Panc1 (cell line): Measurements from ENCODE around the gene ELP1. TPM values are rescaled to one million over a fixed set of nuclear protein-coding genes. Genes with fewer than 3 reads are reported as not detected.

Experiments
- ATAC-seq: fragments of 200-7000 bp; cut with Tn5 transposase; 2 replicates; pipeline ENCODE4 v1.9.1; 2020; ENCODE audit warnings: mild to moderate bottlenecking, moderate library complexity
- BruUV-seq: library from RNA; stranded (reverse); fragments of 400-500 nt; replicated peaks from 2 replicates; lab custom pipeline; 2021; lab: Mats Ljungman, UMichigan
- CTCF ChIA-PET: fragments of 300-600 bp; sonication (Branson Sonifier 250); formaldehyde crosslinking; loops from one replicate; lab custom pipeline; 2022; ENCODE audit warnings: antibody characterized with exemption; lab: Charles Lee
- POLR2A ChIA-PET: fragments of 300-600 bp; sonication (Branson Sonifier 250); formaldehyde crosslinking; loops from one replicate; lab custom pipeline; 2022; ENCODE audit warnings: antibody characterized with exemption; lab: Charles Lee
- DNase-seq: peaks from one replicate; pipeline ENCODE4 v3.0.0-alpha.2; 2010; ENCODE audit warnings: low read depth, low spot score
- H3K27ac ChIP-seq: 2 replicates; pipeline ENCODE4 v1.5.1; 2011; ENCODE audit warnings: mild to moderate bottlenecking, low read length, inconsistent platforms
- H3K27me3 ChIP-seq: fragments of 200-500 bp; sonication (Bioruptor generic); 2 replicates; pipeline ENCODE4 v1.6.0; 2014; ENCODE audit warnings: low read length, inconsistent platforms; ENCODE audit not compliant: control insufficient read depth, insufficient read depth
- H3K36me3 ChIP-seq: fragments of 200-500 bp; sonication (Bioruptor generic); 2 replicates; pipeline ENCODE4 v1.5.1; 2014; ENCODE audit warnings: inconsistent platforms, mild to moderate bottlenecking, low read length, moderate library complexity; ENCODE audit not compliant: control insufficient read depth, insufficient read depth
- H3K4me1 ChIP-seq: 2 replicates; pipeline ENCODE4 v1.5.1; 2011; ENCODE audit warnings: inconsistent platforms, mild to moderate bottlenecking, low read length, moderate library complexity; ENCODE audit not compliant: control insufficient read depth, insufficient read depth
- H3K4me3 ChIP-seq, 2 experiments: 2 replicates each; pipeline ENCODE4 v1.5.1; 2011 to 2012; ENCODE audit warnings: low read depth in 2 of 2, low read length in 2 of 2, mild to moderate bottlenecking in 2 of 2, inconsistent platforms in 1 of 2, moderate library complexity in 1 of 2
- H3K9me3 ChIP-seq: fragments of 200-500 bp; sonication (Bioruptor generic); 2 replicates; pipeline ENCODE4 v1.5.1; 2014; ENCODE audit warnings: low read depth, mild to moderate bottlenecking, inconsistent platforms, low read length, moderate library complexity; ENCODE audit not compliant: control insufficient read depth, insufficient read depth
- CTCF ChIP-seq: fragments of 450-650 bp; IDR thresholded peaks from 2 replicates; pipeline ENCODE4 v1.5.1; 2017; ENCODE audit warnings: mild to moderate bottlenecking
- POLR2AphosphoS5 ChIP-seq: IDR thresholded peaks from 2 replicates; pipeline ENCODE4 v1.6.1; 2012; ENCODE audit warnings: mild to moderate bottlenecking, low read depth, low read length, moderate library complexity
- REST ChIP-seq, 2 experiments: IDR thresholded peaks; 2 replicates each; pipeline ENCODE4 v1.6.1; 2011 to 2012; ENCODE audit warnings: low read depth in 2 of 2, control low read depth in 1 of 2, low read length in 1 of 2, mild to moderate bottlenecking in 1 of 2, moderate library complexity in 1 of 2; ENCODE audit not compliant: insufficient read depth in 1 of 2
- SIN3A ChIP-seq: IDR thresholded peaks from 2 replicates; pipeline ENCODE4 v1.6.1; 2012; ENCODE audit warnings: low read depth, mild to moderate bottlenecking, low read length, moderate library complexity, borderline replicate concordance; ENCODE audit not compliant: insufficient read depth
- TCF7L2 ChIP-seq: IDR thresholded peaks from 2 replicates; pipeline ENCODE4 v1.6.1; 2011; ENCODE audit warnings: mild to moderate bottlenecking, low read depth, low read length, inconsistent platforms
- in situ Hi-C: cut with HindIII; loops from 2 replicates; pipeline ENCODE4 v1.10.0; 2016; ENCODE audit warnings: low sequenced_read_pairs, low pct_unique_long_range_greater_than_20kb
- intact Hi-C: fragments of 100-400 bp; cut with micrococcal nuclease; formaldehyde crosslinking; loops from one replicate; pipeline ENCODE4 v1.10.0; 2022; ENCODE audit not compliant: unreplicated experiment
- total RNA-seq: library from RNA; stranded (reverse); gene quantifications from one replicate; pipeline ENCODE4 v1.2.1, GENCODE V29; 2021; ENCODE audit not compliant: unreplicated experiment

The ELP1 gene
- total RNA-seq, 1 experiment from 2014 or later, result 17.1 TPM

DNA sequence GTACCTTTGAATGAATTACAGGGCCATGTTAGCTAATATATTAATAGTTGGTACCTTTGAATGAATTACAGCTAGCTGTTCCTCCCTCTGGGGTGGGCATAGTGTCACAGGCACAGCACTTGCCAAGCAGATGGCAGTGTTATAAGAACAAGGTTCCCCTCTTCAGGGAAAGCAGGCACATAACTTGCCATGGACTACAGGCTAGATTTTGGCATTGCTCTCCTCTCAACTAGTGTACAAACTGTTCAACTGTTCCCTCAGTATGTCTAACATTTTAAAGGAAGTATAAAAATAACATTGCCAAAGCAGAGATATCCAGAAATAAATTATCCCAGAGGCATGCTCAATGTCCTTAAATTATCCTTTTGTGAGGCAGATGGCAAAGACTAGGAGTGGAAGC is 34.0 kb upstream of the ELP1 start:
- ATAC-seq (no peak), DNase-seq (no peak)
- ChIA-PET CTCF (no interaction called here), POLR2A (no interaction called here)
- BruUV-seq, result no TSS peak
- peaks cover 5% of the 10 kb centered on the region; the same call in 1 of the 2 replicates for H3K36me3 ChIP-seq
- H3K4me3 ChIP-seq, result no peak overlapping the region
- in situ Hi-C loops, result no loop called here
- no peaks in the 10 kb centered on the region for H3K9me3 ChIP-seq
- H3K27me3 ChIP-seq, result no peaks in the 10 kb centered on the region
- intact Hi-C loops, result loop anchor here (10.0 kb wide), 1 partner anchor 97 kb away; no protein-coding TSS in a partner anchor
- no peaks in the 10 kb centered on the region for H3K4me1 ChIP-seq
- no peak overlapping the region for H3K27ac ChIP-seq
- TF ChIP-seq TCF7L2 (no peak), CTCF (no peak), POLR2AphosphoS5 (no peak), SIN3A (no peak), REST (IDR thresholded peaks at IDR 0.05; ENCODE audit: insufficient read depth in 1 of 2, low read depth in 2 of 2, low read length in 1 of 2) (no peak)

DNA sequence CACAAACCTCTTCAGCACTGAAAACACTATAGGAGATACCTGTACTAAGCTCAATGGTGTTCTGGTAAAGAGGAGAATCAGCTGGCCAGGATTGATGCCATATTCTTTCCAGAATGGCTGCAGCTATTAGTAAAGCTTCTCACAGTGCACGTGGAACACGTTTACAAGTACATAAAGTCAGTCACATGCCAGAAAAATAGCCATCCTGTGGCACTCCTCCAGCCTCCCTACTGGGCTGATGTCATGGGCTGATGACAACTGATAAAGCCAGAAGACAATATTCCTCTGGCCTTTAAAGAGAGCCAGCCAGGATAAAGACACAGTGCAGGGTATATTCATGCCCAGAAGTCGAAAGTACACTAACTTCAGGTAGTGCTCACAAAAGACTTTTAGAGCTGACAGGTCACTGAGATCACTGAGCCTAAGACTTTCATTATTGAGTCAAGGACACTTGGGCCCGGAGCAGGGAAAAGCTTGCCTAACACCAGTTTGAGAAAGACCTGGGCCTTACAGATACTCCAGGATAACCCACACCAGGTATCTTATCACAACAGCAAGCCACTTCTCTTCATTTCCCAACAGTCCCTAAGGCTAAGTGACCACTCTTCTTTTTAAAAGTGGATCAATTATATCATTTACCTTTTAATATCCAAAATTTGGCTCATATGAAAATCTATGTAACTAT is 29.7 kb upstream of the ELP1 start:
- POLR2A ChIA-PET, result no interaction called here

More for the DNA sequence above, 29.7 kb upstream of the ELP1 start:
- TF ChIP-seq SIN3A (no peak), POLR2AphosphoS5 (no peak), TCF7L2 (no peak), REST (IDR thresholded peaks at IDR 0.05; ENCODE audit: insufficient read depth in 1 of 2, low read depth in 2 of 2, low read length in 1 of 2) (no peak), CTCF (no peak)
- Histone ChIP-seq H3K9me3 (no peaks in the 10 kb centered on the region), H3K27ac (no peak overlapping the region), H3K4me3 (no peak overlapping the region), H3K27me3 (no peaks in the 10 kb centered on the region), H3K36me3 (peaks cover 5% of the 10 kb centered on the region; the same call in 1 of the 2 replicates), H3K4me1 (no peaks in the 10 kb centered on the region)
- no TSS peak for BruUV-seq
- intact Hi-C loops, result loop anchor here (10.0 kb wide), 1 partner anchor 101 kb away; no protein-coding TSS in a partner anchor
- in situ Hi-C loops, result no loop called here
- ATAC-seq (no peak), DNase-seq (no peak)
- CTCF ChIA-PET, result no interaction called here
